ENCODE data around the gene PTGR3. TPM values are rescaled to one million over a fixed set of nuclear protein-coding genes. Genes with fewer than 3 reads are reported as not detected.

The PTGR3 gene
- total RNA-seq, 1 experiment from 2014 or later: 1.6 TPM

- H3K27me3 ChIP-seq (ENCODE audit: insufficient read depth, low read length): no peaks in the 10 kb centered on the region
- H3K4me3 Mint-ChIP-seq: no peak overlapping the region
- no peak overlapping the region for H3K56ac ChIP-seq (ENCODE audit: insufficient read length, low read depth, low read length)
- no peak overlapping the region for H3K9ac ChIP-seq (ENCODE audit: extremely low read depth, insufficient read length, low read length)
- H3K23ac ChIP-seq (ENCODE audit: insufficient read length, low read depth, low read length): no peak overlapping the region
- no CpG with 5 or more reads among the region's 4 CpGs for WGBS (ENCODE audit: extremely low coverage, insufficient read length, low lambda C conversion rate)
- H3K4me1 Mint-ChIP-seq: peaks cover 11 to 16% of the 10 kb centered on the region in 2 experiments
- H3K18ac ChIP-seq (ENCODE audit: insufficient read length, low read depth, low read length): no peak overlapping the region
- no peaks in the 10 kb centered on the region for H3K79me2 ChIP-seq (ENCODE audit: insufficient read depth, low read length)
- H2BK120ac ChIP-seq (ENCODE audit: low read depth, low read length, poor library complexity, severe bottlenecking): no peak overlapping the region
- no peak overlapping the region for H3K14ac ChIP-seq (ENCODE audit: insufficient read depth, low read length)
- no peak overlapping the region for H3K27ac ChIP-seq (ENCODE audit: insufficient read length, low read depth, low read length)
- H2BK15ac ChIP-seq (ENCODE audit: low read depth, low read length): no peak overlapping the region
- no peak overlapping the region for H2AK5ac ChIP-seq (ENCODE audit: insufficient read length, low read length)
- H4K20me1 ChIP-seq (ENCODE audit: control insufficient read depth, insufficient read depth, insufficient read length): no peaks in the 10 kb centered on the region
- H2BK12ac ChIP-seq (ENCODE audit: insufficient read length, low read depth, low read length): no peak overlapping the region
- no peak overlapping the region for H4K5ac ChIP-seq (ENCODE audit: insufficient read length, low read depth, low read length)
- H3K9me3 ChIP-seq (ENCODE audit: control insufficient read depth, low read depth, low read length): no peaks in the 10 kb centered on the region
- no peaks in the 10 kb centered on the region for H3K27me3 Mint-ChIP-seq (ENCODE audit: low read depth)
- no peak overlapping the region for H3K4me2 ChIP-seq (ENCODE audit: insufficient read depth, insufficient read length, low read length)
- no peak overlapping the region for H3K27ac Mint-ChIP-seq
- H4K8ac ChIP-seq (replicated peaks; ENCODE audit: insufficient read length, low read depth, low read length): no peak overlapping the region
- H2BK5ac ChIP-seq (ENCODE audit: insufficient read length, low read length): no peak overlapping the region
- H3K4ac ChIP-seq (ENCODE audit: low read depth, low read length): no peak overlapping the region
- no peaks in the 10 kb centered on the region for H3K4me1 ChIP-seq (ENCODE audit: insufficient read depth, low read length)
- no peaks in the 10 kb centered on the region for H3K9me3 Mint-ChIP-seq
- H3K79me1 ChIP-seq (ENCODE audit: insufficient read depth, low read depth, low read length, poor library complexity, severe bottlenecking): no peaks in the 10 kb centered on the region
- no peak overlapping the region for H2BK20ac ChIP-seq (ENCODE audit: low read depth, low read length, poor library complexity, severe bottlenecking)
- TF ChIP-seq, protein P1, sequence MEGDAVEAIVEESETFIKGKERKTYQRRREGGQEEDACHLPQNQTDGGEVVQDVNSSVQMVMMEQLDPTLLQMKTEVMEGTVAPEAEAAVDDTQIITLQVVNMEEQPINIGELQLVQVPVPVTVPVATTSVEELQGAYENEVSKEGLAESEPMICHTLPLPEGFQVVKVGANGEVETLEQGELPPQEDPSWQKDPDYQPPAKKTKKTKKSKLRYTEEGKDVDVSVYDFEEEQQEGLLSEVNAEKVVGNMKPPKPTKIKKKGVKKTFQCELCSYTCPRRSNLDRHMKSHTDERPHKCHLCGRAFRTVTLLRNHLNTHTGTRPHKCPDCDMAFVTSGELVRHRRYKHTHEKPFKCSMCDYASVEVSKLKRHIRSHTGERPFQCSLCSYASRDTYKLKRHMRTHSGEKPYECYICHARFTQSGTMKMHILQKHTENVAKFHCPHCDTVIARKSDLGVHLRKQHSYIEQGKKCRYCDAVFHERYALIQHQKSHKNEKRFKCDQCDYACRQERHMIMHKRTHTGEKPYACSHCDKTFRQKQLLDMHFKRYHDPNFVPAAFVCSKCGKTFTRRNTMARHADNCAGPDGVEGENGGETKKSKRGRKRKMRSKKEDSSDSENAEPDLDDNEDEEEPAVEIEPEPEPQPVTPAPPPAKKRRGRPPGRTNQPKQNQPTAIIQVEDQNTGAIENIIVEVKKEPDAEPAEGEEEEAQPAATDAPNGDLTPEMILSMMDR (conservative IDR thresholded peaks at IDR 0.05): no peak
- H2AFZ ChIP-seq (ENCODE audit: low read length): no peak overlapping the region
- H3K36me3 Mint-ChIP-seq (ENCODE audit: insufficient read depth in 1 of 3, low read depth in 3 of 3): no peaks in the 10 kb centered on the region
- no peak overlapping the region for H4K91ac ChIP-seq (ENCODE audit: insufficient read length, low read depth, low read length)
- DNase-seq: no peak
- H3T11ph ChIP-seq (ENCODE audit: low read length): no peak overlapping the region
- H3K23me2 ChIP-seq (ENCODE audit: insufficient read length, low read depth, low read length, poor library complexity, severe bottlenecking): no peaks in the 10 kb centered on the region
These were observed 45.2 kb downstream of the PTGR3 start for GRCh38 chr18:75163736-75164135.
